AG09319 (cell line): ENCODE measurements around the gene ZMYND19.
"Not testable (repeated sequence)": the region's sequence is repeated elsewhere in the genome, so short reads cannot be mapped to it uniquely, and the experiment has no call there.

Source experiments
- DNase-seq: peaks from one replicate; pipeline ENCODE4 v3.0.0-alpha.2; 2010; ENCODE audit warnings: low read depth; ENCODE audit errors: extremely low read depth
- TF ChIP-seq, protein P1 (sequence below): IDR thresholded peaks from 2 replicates; pipeline ENCODE4 v1.5.1; 2011; ENCODE audit warnings: low read depth, mild to moderate bottlenecking, inconsistent platforms, low read length, moderate library complexity

The ZMYND19 gene

DNA sequence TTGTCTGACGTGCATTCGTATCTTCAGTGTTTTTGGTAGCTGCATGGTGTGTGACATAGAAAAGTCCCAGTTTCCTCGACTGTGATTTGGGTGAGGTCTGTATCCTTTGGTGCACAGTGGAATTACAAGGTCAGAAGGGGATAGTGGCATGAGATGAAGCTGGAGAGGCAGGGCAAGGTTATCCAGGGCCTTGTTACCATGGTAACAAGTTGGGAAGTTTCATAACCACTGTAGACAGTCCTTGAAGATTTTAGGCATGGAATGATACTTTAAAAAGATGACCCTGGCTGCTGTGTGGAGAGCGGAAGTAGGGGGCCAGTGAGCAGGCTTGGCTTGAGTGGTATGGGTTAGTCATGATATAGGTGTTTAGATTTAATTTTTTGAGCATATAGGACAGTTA is 40.4 kb upstream of the ZMYND19 start:
- DNase-seq, result no peak
- TF ChIP-seq, protein P1, sequence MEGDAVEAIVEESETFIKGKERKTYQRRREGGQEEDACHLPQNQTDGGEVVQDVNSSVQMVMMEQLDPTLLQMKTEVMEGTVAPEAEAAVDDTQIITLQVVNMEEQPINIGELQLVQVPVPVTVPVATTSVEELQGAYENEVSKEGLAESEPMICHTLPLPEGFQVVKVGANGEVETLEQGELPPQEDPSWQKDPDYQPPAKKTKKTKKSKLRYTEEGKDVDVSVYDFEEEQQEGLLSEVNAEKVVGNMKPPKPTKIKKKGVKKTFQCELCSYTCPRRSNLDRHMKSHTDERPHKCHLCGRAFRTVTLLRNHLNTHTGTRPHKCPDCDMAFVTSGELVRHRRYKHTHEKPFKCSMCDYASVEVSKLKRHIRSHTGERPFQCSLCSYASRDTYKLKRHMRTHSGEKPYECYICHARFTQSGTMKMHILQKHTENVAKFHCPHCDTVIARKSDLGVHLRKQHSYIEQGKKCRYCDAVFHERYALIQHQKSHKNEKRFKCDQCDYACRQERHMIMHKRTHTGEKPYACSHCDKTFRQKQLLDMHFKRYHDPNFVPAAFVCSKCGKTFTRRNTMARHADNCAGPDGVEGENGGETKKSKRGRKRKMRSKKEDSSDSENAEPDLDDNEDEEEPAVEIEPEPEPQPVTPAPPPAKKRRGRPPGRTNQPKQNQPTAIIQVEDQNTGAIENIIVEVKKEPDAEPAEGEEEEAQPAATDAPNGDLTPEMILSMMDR, result no peak

GRCh38 chr9:137630126-137630525 is 39.8 kb upstream of the ZMYND19 start:
- TF ChIP-seq, protein P1, result no peak
- DNase-seq, result no peak

DNA sequence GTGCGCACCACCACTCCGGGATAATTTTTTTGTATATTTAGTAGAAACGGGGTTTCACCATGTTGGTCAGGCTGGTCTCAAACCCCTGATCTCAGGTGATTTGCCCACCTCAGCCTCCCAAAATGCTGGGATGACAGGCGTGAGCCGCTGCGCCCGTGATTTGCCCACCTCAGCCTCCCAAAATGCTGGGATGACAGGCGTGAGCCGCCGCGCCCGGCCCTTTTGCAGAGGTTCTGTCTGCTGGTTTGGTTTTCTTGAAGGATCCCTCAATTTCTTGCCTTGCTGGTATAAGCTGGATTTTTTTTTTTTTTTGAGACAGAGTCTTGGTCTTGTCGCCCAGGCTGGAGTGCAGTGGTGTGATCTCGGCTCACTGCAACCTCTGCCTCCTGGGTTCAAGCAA is 37.1 kb upstream of the ZMYND19 start:
- not testable (repeated sequence) for DNase-seq

DNA sequence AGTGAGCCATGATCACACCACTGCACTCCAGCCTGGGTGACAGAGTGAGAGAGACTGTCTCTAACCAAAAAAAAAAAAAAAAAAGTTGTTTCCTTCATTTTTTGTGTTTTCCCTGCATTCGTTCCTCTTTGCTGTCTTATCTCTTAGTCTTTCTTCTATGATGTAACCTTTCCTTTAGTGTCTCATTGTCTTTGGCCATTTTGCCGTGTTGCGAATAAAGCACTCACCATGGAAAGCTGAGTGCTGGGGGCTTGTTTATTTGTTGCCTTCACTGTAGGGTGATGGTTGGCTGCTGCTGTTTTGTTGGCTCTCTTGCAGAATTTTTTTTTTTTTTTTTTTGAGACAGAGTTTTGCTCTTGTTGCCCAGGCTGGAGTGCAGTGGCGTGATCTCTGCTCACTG is 36.2 kb upstream of the ZMYND19 start:
- DNase-seq, result no peak
- TF ChIP-seq, protein P1, result no peak

DNA sequence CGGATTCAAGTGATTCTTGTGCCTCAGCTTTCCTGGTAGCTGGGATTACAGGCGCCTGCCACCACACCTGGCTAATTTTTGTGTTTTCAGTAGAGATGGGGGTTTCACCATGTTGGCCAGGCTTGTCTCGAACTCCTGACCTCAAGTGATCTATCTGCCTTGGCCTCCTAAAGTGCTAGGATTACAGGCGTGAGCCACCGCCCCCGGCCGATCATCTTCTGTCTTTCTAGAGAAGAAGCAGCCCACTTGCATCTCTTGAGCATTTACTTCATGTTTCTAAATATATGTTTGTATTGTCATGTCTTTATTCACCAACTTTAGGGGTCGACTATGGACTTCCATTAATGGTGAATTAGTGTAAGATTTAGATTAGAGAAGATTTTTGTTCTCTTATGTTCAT is 31.9 kb upstream of the ZMYND19 start:
- DNase-seq, result not testable (repeated sequence)

- no peak for DNase-seq
- TF ChIP-seq, protein P1, result peak; percentile 20
Measured at GRCh38 chr9:137621131-137621757, 30.9 kb upstream of the ZMYND19 start.

DNA sequence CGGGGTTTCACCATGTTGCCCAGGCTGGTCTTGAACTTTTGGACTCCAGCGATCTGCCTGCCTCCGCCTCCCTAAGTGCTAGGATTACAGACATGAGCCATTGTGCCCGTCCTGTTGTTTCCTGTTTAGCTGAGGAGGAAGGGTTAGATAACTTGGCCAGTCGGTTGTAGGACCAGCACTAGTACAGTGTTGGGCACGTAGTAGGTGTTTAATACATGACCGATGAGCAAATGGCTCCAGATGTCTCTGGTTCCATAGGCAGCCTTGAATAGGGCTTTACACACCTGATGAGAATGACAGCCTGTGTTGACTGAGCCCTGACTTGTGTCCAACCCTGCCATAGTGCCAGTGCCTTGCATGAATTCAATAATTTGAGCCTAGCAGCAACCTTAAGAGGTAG is 30.3 kb upstream of the ZMYND19 start:
- no peak for DNase-seq
- TF ChIP-seq, protein P1, result no peak

DNA sequence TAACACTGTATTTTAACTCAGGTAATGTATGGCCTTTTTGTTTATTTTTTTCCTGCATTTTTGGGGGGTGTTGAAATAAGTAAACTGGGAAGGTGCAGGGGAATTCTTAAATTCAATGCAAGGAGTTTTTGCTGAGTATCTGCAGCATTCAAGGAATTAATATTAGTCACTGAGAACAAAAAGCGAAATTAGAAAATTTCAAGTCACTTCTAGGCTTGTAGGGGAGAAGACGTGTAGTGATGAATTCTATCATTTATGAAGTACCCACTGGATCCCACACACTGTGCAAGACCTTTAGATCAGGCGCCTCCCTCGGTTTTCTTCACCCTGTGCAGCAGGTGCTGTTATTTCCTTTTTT is 29.7 kb upstream of the ZMYND19 start:
- no peak for DNase-seq

More for the DNA sequence above, 29.7 kb upstream of the ZMYND19 start:
- TF ChIP-seq, protein P1, result no peak
